ENCODE data around the gene TRAF4.

TRAF4 gene

DNA sequence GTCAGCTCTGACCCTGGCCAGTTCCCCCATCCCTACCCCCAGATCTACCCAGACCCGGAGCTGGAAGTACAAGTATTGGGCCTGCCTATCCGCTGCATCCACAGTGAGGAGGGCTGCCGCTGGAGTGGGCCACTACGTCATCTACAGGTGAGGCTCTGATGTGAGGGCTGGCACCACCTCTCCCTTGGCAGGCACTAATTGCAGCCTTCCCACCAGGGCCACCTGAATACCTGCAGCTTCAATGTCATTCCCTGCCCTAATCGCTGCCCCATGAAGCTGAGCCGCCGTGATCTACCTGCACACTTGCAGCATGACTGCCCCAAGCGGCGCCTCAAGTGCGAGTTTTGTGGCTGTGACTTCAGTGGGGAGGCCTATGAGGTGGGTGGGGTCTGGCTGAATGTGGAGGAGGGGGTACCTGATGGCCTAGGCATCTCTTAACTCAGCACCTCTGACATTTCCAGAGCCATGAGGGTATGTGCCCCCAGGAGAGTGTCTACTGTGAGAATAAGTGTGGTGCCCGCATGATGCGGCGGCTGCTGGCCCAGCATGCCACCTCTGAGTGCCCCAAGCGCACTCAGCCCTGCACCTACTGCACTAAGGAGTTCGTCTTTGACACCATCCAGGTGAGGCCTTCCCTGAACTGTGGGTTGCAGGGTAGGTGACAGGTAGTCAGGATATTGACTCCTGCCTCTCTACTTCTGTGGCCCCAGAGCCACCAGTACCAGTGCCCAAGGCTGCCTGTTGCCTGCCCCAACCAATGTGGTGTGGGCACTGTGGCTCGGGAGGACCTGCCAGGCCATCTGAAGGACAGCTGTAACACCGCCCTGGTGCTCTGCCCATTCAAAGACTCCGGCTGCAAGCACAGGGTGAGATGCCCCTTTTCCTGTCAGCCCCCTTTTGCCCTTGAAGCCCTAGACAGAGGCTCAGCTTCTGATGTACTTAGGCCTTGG, 4.3 kb downstream of the TRAF4 start:
- Histone ChIP-seq H3K27ac (ENCODE audit: low read length) (no peak overlapping the region), H3K4me3 (ENCODE audit: low read length) (no peak overlapping the region)

DNA sequence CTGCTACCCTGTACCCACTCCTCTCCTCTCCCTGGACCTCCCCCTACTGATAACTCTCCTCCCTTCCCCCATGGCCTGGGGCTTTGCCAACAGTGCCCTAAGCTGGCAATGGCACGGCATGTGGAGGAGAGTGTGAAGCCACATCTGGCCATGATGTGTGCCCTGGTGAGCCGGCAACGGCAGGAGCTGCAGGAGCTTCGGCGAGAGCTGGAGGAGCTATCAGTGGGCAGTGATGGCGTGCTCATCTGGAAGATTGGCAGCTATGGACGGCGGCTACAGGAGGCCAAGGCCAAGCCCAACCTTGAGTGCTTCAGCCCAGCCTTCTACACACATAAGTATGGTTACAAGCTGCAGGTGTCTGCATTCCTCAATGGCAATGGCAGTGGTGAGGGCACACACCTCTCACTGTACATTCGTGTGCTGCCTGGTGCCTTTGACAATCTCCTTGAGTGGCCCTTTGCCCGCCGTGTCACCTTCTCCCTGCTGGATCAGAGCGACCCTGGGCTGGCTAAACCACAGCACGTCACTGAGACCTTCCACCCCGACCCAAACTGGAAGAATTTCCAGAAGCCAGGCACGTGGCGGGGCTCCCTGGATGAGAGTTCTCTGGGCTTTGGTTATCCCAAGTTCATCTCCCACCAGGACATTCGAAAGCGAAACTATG, 5.2 kb downstream of the TRAF4 start:
- no peak overlapping the region for H3K9ac ChIP-seq (ENCODE audit: low read depth, low read length)
- no peaks in the 10 kb centered on the region for H3K9me3 ChIP-seq (ENCODE audit: insufficient read depth, low read depth, low read length)
- H3K27ac ChIP-seq (ENCODE audit: low read length), result no peak overlapping the region
- no peaks in the 10 kb centered on the region for H3K27me3 ChIP-seq (ENCODE audit: insufficient read depth, low read length)
- H3K4me1 ChIP-seq (ENCODE audit: insufficient read depth, low read length), result peaks cover 14% of the 10 kb centered on the region
- H3K36me3 ChIP-seq (ENCODE audit: insufficient read depth, low read depth, low read length), result peaks cover 67% of the 10 kb centered on the region
- H3K4me3 ChIP-seq (ENCODE audit: low read length), result no peak overlapping the region

More for the DNA sequence above, 4.3 kb downstream of the TRAF4 start:
- Histone ChIP-seq H3K36me3 (ENCODE audit: insufficient read depth, low read depth, low read length) (peaks cover 67% of the 10 kb centered on the region), H3K9ac (ENCODE audit: low read depth, low read length) (no peak overlapping the region), H3K9me3 (ENCODE audit: insufficient read depth, low read depth, low read length) (no peaks in the 10 kb centered on the region), H3K27me3 (ENCODE audit: insufficient read depth, low read length) (no peaks in the 10 kb centered on the region), H3K4me1 (ENCODE audit: insufficient read depth, low read length) (peaks cover 14% of the 10 kb centered on the region)

DNA sequence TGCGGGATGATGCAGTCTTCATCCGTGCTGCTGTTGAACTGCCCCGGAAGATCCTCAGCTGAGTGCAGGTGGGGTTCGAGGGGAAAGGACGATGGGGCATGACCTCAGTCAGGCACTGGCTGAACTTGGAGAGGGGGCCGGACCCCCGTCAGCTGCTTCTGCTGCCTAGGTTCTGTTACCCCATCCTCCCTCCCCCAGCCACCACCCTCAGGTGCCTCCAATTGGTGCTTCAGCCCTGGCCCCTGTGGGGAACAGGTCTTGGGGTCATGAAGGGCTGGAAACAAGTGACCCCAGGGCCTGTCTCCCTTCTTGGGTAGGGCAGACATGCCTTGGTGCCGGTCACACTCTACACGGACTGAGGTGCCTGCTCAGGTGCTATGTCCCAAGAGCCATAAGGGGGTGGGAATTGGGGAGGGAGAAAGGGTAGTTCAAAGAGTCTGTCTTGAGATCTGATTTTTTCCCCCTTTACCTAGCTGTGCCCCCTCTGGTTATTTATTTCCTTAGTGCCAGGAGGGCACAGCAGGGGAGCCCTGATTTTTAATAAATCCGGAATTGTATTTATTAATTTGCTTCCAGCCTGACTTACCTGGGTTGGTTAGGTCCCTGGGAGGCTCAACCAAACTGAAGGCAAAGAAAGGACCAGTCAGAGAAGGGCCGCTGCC, 5.8 kb downstream of the TRAF4 start:
- peaks cover 14% of the 10 kb centered on the region for H3K4me1 ChIP-seq (ENCODE audit: insufficient read depth, low read length)
- peaks cover 66% of the 10 kb centered on the region for H3K36me3 ChIP-seq (ENCODE audit: insufficient read depth, low read depth, low read length)
- H3K27me3 ChIP-seq (ENCODE audit: insufficient read depth, low read length), result no peaks in the 10 kb centered on the region
- no peak overlapping the region for H3K4me3 ChIP-seq (ENCODE audit: low read length)
- H3K9me3 ChIP-seq (ENCODE audit: insufficient read depth, low read depth, low read length), result no peaks in the 10 kb centered on the region
- H3K27ac ChIP-seq (ENCODE audit: low read length), result no peak overlapping the region
- no peak overlapping the region for H3K9ac ChIP-seq (ENCODE audit: low read depth, low read length)

DNA sequence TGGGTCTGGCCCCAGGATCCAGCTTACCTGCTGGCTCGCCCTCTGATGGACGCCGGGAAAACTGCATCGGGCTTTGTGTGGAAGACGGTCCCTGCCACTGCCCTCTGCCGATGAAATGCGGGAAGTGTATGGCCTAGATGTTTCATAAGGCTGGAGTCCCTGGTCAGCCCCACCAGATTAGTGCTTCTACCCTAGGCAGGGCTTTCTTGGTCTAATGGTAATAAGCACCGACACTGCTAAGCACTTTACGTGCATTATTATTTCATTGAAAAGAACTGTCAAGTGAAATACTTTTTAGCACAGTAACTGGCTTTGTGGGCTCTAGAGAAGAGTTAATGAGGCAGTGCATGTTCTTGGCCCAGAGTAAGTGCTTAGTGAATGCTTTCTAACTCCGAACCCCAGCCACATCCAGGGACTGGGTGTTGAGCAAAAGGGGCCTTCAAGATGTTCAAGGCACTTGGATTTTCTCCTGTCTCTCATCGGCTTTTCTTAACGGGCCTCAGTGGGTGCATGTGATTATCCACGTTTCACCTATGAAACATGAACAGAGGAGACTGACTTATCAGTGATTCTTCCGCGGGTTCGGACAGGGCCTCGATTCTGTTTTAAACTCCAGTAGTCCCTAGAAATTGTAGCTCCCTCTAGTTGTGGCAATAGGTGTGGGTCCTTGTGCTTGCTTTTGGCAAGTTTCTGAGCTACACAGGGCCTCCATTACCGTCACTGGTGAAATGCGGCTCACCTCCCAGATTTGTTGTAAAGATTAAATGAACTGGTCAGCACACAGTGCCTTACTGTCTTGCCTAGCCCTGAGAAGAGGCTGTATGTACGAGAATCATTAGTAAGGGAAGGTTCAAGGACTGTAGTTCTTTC, 6.6 kb downstream of the TRAF4 start:
- H3K4me3 ChIP-seq (ENCODE audit: low read length), result no peak overlapping the region
- H3K4me1 ChIP-seq (ENCODE audit: insufficient read depth, low read length), result peaks cover 14% of the 10 kb centered on the region
- no peaks in the 10 kb centered on the region for H3K9me3 ChIP-seq (ENCODE audit: insufficient read depth, low read depth, low read length)
- H3K9ac ChIP-seq (ENCODE audit: low read depth, low read length), result peak overlapping the region; percentile 7; the same call in 1 of the 2 replicates
- H3K27ac ChIP-seq (ENCODE audit: low read length), result no peak overlapping the region
- H3K36me3 ChIP-seq (ENCODE audit: insufficient read depth, low read depth, low read length), result peaks cover 62% of the 10 kb centered on the region
- no peaks in the 10 kb centered on the region for H3K27me3 ChIP-seq (ENCODE audit: insufficient read depth, low read length)

DNA sequence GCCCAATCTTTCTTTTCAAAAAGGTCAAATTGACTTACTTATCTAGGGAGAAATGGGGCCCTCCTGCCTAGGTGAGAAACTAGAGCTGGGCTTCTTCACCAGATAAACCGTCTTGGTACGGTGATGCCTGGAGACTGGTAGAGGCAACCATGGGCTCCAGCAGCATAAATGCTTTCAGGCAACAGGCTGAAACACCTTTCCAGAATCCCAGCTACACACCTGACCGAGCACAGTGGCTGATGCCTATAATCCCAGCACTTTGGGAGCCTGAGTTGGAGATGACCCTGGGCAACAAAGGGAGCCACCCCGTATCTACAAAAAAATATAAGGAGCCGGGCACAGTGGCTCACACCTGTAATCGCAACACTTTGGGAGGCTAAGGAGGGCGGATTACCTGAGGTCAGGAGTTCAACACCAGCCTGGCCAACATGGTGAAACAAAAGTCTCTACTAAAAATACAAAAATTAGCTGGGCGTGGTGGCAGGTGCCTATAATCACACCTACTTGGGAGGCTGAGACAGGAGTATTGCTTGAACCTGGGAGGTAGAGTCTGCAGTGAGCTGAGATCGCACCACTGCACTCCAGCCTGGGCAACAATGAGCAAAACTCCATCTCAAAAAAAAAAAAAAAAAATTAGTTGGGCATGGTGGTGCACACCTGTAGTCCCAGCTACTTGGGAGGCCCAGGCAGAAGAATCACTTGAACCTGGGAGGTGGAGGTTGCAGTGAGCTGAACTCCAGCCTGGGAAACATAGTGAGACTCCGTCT, 8.0 kb downstream of the TRAF4 start:
- Histone ChIP-seq H3K9me3 (ENCODE audit: insufficient read depth, low read depth, low read length) (no peaks in the 10 kb centered on the region), H3K9ac (ENCODE audit: low read depth, low read length) (no peak overlapping the region), H3K4me1 (ENCODE audit: insufficient read depth, low read length) (peaks cover 3% of the 10 kb centered on the region; the same call in 1 of the 2 replicates), H3K36me3 (ENCODE audit: insufficient read depth, low read depth, low read length) (peaks cover 50% of the 10 kb centered on the region), H3K4me3 (ENCODE audit: low read length) (no peak overlapping the region), H3K27ac (ENCODE audit: low read length) (no peak overlapping the region), H3K27me3 (ENCODE audit: insufficient read depth, low read length) (no peaks in the 10 kb centered on the region)

DNA sequence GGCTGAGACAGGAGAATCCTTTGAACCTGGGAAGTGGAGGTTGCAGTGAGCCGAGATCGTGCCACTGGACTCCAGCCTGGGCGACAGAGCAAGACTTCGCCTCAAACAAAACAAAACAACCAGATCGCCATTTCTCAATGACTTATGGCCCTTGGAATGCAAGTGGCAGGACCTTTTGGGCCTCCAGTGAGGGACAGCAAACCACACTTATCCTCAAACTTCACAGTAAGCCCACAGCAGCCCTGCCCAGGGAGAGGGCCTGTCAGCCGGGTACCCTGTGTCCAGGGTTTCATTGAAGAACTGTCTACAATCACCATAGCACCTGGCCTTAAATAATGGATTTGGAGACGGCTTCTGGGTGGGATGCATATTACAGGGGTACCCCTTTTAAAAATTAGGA, 11.7 kb downstream of the TRAF4 start:
- Histone ChIP-seq H3K27me3 (ENCODE audit: insufficient read depth, low read length) (no peaks in the 10 kb centered on the region), H3K36me3 (ENCODE audit: insufficient read depth, low read depth, low read length) (peaks cover 48% of the 10 kb centered on the region), H3K4me1 (ENCODE audit: insufficient read depth, low read length) (peaks cover 11% of the 10 kb centered on the region), H3K4me3 (ENCODE audit: low read length) (no peak overlapping the region), H3K9ac (ENCODE audit: low read depth, low read length) (no peak overlapping the region), H3K27ac (ENCODE audit: low read length) (no peak overlapping the region), H3K9me3 (ENCODE audit: insufficient read depth, low read depth, low read length) (no peaks in the 10 kb centered on the region)

DNA sequence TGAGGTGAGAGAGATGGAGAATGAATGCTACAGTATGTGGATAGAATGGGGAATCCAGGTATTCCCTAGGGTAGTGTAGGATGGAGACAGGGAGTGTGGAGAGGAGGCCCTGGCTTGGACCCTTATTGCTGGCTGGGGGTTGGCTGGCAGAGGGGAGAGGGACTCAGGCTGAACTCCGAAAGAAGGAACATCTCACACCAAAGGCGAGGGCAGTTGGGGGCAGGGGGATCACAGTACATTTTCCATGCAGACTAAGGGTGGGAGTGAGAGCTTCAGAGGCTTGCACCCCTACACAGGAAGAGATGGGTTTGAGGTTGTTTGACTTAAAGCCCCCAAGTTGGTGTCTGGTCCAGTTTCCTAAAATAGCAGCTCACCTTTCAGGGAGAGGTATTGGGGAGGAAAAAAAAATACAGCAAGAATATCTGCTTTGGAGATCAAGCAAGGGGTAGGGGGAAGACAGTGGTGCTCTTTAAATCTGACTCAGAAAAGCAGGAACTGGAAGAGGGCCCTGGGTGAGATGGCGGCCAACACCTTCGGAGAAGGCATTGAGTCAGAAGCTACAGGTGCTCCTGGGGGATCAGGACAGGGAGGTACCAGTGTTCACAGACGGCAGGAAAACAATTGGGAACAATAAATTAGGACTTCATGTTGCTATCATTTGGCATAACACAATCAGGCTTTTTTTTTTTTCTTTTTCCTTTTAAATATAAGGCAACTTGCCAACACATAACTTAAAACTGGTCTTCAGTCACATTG, 12.4 kb downstream of the TRAF4 start:
- H3K27ac ChIP-seq (ENCODE audit: low read length), result no peak overlapping the region
- H3K9me3 ChIP-seq (ENCODE audit: insufficient read depth, low read depth, low read length), result no peaks in the 10 kb centered on the region
- peaks cover 41% of the 10 kb centered on the region for H3K36me3 ChIP-seq (ENCODE audit: insufficient read depth, low read depth, low read length)
- no peak overlapping the region for H3K4me3 ChIP-seq (ENCODE audit: low read length)
- H3K9ac ChIP-seq (ENCODE audit: low read depth, low read length), result no peak overlapping the region
- peaks cover 17% of the 10 kb centered on the region for H3K4me1 ChIP-seq (ENCODE audit: insufficient read depth, low read length)
- H3K27me3 ChIP-seq (ENCODE audit: insufficient read depth, low read length), result no peaks in the 10 kb centered on the region

DNA sequence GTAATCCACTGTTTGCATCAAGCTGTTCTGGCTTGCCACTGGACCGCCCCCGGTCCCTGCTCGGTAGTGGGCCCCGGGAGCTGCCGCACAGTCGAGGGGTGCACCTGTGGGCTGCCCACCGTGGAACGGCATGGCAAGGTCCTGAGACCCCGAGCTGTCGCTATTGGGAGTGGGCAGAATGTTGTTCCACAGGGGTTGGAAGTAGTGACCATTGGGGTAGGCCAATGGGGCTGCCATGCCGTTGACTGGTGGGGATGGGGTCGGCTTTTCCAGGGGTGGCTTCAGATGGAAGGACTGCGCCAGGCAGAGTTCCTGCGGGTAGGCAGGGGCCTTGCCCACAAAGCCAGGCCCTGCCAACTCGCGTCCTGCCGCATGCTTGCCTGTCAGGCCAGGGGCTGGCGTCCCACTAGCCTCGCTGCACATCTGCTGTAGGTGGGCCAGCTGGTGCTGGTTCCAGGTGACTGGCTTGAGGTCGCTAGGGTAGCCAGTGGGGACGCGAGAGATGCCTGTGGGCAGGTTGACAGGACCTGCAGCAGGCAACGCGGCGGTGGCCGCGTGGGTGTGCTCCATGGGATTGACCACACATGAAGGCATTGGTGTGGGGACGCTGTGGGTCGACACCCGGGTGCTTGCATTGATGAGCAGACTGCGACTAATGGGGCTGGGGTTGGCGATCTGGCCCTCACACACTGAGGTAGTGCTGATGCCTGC, 14.8 kb downstream of the TRAF4 start:
- Histone ChIP-seq H3K27me3 (ENCODE audit: insufficient read depth, low read length) (no peaks in the 10 kb centered on the region), H3K9ac (ENCODE audit: low read depth, low read length) (no peak overlapping the region), H3K4me1 (ENCODE audit: insufficient read depth, low read length) (peaks cover 34% of the 10 kb centered on the region), H3K4me3 (ENCODE audit: low read length) (no peak overlapping the region), H3K36me3 (ENCODE audit: insufficient read depth, low read depth, low read length) (peaks cover 43% of the 10 kb centered on the region), H3K27ac (ENCODE audit: low read length) (no peak overlapping the region), H3K9me3 (ENCODE audit: insufficient read depth, low read depth, low read length) (no peaks in the 10 kb centered on the region)

DNA sequence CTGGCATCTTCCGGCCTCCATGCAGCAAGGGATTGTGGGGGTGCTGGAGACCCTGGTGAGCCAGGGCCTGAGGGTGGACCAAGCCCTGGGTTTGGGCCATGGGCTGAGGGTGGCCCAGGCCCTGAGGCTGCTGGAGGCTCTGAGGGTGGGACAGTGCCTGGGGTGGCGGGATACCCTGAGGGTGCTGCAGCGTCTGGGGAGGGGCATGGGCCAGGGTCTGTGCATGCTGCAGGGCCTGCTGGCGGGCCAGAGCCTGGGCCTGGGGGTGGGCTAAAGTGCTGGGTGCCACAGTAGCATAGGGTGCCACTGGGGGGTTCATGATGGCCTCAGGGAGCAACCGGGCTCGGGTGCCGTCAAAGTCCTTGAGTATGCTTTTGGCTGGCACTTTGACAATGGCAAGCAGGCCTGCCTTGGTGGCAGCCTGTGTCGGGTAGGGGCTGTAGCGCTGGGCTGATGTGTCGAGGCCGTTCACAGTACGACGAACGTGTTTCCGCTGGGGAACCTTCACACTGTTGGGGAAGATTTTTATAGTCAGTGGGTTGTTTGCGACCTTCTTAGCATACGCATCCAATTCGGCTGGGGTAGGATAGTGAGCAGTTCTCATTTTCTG, 15.6 kb downstream of the TRAF4 start:
- no peak overlapping the region for H3K4me3 ChIP-seq (ENCODE audit: low read length)
- no peaks in the 10 kb centered on the region for H3K9me3 ChIP-seq (ENCODE audit: insufficient read depth, low read depth, low read length)
- H3K27me3 ChIP-seq (ENCODE audit: insufficient read depth, low read length), result no peaks in the 10 kb centered on the region
- H3K4me1 ChIP-seq (ENCODE audit: insufficient read depth, low read length), result peaks cover 34% of the 10 kb centered on the region
- H3K36me3 ChIP-seq (ENCODE audit: insufficient read depth, low read depth, low read length), result peaks cover 43% of the 10 kb centered on the region
- peak overlapping the region; percentile 64 for H3K27ac ChIP-seq (ENCODE audit: low read length)
- no peak overlapping the region; the same call in 1 of the 2 replicates for H3K9ac ChIP-seq (ENCODE audit: low read depth, low read length)
